Osteocyte (in vitro differentiated cells): ENCODE results near the gene ETV5. TPM values are rescaled to one million over a fixed set of nuclear protein-coding genes. Genes with fewer than 3 reads are reported as not detected.

ENCODE experiments used
- DNase-seq: peaks from one replicate; pipeline ENCODE4 v3.0.0; 2021; ENCODE audit warnings: mixed read lengths; ENCODE audit not compliant: unreplicated experiment; ENCODE audit errors: extremely low spot score
- H3K27ac Mint-ChIP-seq: one replicate; pipeline ENCODE4 v1.8.0; 2021; ENCODE audit warnings: mild to moderate bottlenecking, mixed read lengths; ENCODE audit not compliant: unreplicated experiment
- H3K27me3 Mint-ChIP-seq: one replicate; pipeline ENCODE4 v1.8.0; 2021; ENCODE audit warnings: mixed read lengths; ENCODE audit not compliant: unreplicated experiment
- H3K36me3 Mint-ChIP-seq: one replicate; pipeline ENCODE4 v1.8.0; 2021; ENCODE audit warnings: mixed read lengths; ENCODE audit not compliant: unreplicated experiment
- H3K4me1 Mint-ChIP-seq: one replicate; pipeline ENCODE4 v1.8.0; 2021; ENCODE audit warnings: mixed read lengths; ENCODE audit not compliant: unreplicated experiment
- H3K4me3 Mint-ChIP-seq: one replicate; pipeline ENCODE4 v1.8.0; 2021; ENCODE audit warnings: mild to moderate bottlenecking, moderate library complexity, mixed read lengths; ENCODE audit not compliant: unreplicated experiment
- H3K9me3 Mint-ChIP-seq: one replicate; pipeline ENCODE4 v1.8.0; 2021; ENCODE audit warnings: mixed read lengths; ENCODE audit not compliant: unreplicated experiment
- CTCF ChIP-seq: fragments of 200-600 bp; sonication (generic); IDR thresholded peaks from 2 replicates; pipeline ENCODE4 v1.5.0; 2021; ENCODE audit warnings: antibody characterized with exemption, mild to moderate bottlenecking, moderate library complexity
- total RNA-seq: library from RNA; stranded (reverse); gene quantifications from 2 replicates; pipeline ENCODE4 v1.2.1, GENCODE V29; 2021

Gene ETV5
- total RNA-seq, 1 donor from 2014 or later: 63.6 TPM

- Mint-ChIP-seq H3K27me3 (no peaks in the 10 kb centered on the region), H3K9me3 (no peaks in the 10 kb centered on the region), H3K4me1 (no peaks in the 10 kb centered on the region), H3K27ac (no peak overlapping the region), H3K36me3 (peaks cover 48% of the 10 kb centered on the region), H3K4me3 (no peak overlapping the region)
- no peak for DNase-seq
- TF ChIP-seq CTCF: no peak
Observed at GRCh38 chr3:186046838-186047237, 62.1 kb downstream of the ETV5 start.

- H3K4me1 Mint-ChIP-seq: no peaks in the 10 kb centered on the region
- no peak overlapping the region for H3K27ac Mint-ChIP-seq
- TF ChIP-seq CTCF: no peak
- DNase-seq: peak; percentile 71
- H3K27me3 Mint-ChIP-seq: peaks cover 7% of the 10 kb centered on the region
- no peak overlapping the region for H3K4me3 Mint-ChIP-seq
- H3K36me3 Mint-ChIP-seq: peaks cover 33% of the 10 kb centered on the region
- no peaks in the 10 kb centered on the region for H3K9me3 Mint-ChIP-seq
Observed at GRCh38 chr3:186044968-186045367, 63.9 kb downstream of the ETV5 start.

- H3K9me3 Mint-ChIP-seq: no peaks in the 10 kb centered on the region
- H3K4me1 Mint-ChIP-seq: no peaks in the 10 kb centered on the region
- DNase-seq: peak; percentile 19
- peaks cover 9% of the 10 kb centered on the region for H3K27me3 Mint-ChIP-seq
- H3K36me3 Mint-ChIP-seq: peaks cover 33% of the 10 kb centered on the region
- TF ChIP-seq CTCF: no peak
- H3K4me3 Mint-ChIP-seq: no peak overlapping the region
- H3K27ac Mint-ChIP-seq: no peak overlapping the region
Observed at GRCh38 chr3:186044427-186044826, 64.5 kb downstream of the ETV5 start.

GRCh38 chr3:186042521-186043202 lies 66.2 kb downstream of the ETV5 start:
- no peak for TF ChIP-seq CTCF
- H3K27ac Mint-ChIP-seq: no peak overlapping the region
- H3K4me1 Mint-ChIP-seq: no peaks in the 10 kb centered on the region
- peaks cover 9% of the 10 kb centered on the region for H3K27me3 Mint-ChIP-seq
- DNase-seq: peak; percentile 40
- H3K9me3 Mint-ChIP-seq: no peaks in the 10 kb centered on the region
- no peak overlapping the region for H3K4me3 Mint-ChIP-seq
- H3K36me3 Mint-ChIP-seq: peaks cover 17% of the 10 kb centered on the region

GRCh38 chr3:186042036-186042435 lies 66.9 kb downstream of the ETV5 start:
- Mint-ChIP-seq H3K27me3 (peaks cover 9% of the 10 kb centered on the region), H3K27ac (no peak overlapping the region)

More at GRCh38 chr3:186042036-186042435, 66.9 kb downstream of the ETV5 start:
- Mint-ChIP-seq H3K4me1 (no peaks in the 10 kb centered on the region), H3K9me3 (no peaks in the 10 kb centered on the region), H3K4me3 (no peak overlapping the region), H3K36me3 (peaks cover 16% of the 10 kb centered on the region)
- DNase-seq: peak; percentile 51
- TF ChIP-seq CTCF: no peak
